Ectodermal cell (in vitro differentiated cells): ENCODE measurements around the gene CMTM4.
"Not testable (repeated sequence)": the region's sequence is repeated elsewhere in the genome, so short reads cannot be mapped to it uniquely, and the experiment has no call there.

Experiments
- H3K27ac ChIP-seq: 2 replicates; pipeline ENCODE4 v1.7.0; 2013; ENCODE audit warnings: mild to moderate bottlenecking, low read depth, low read length; ENCODE audit not compliant: insufficient read depth, poor library complexity, severe bottlenecking
- H3K27me3 ChIP-seq: 2 replicates; pipeline ENCODE4 v1.7.0; 2013; ENCODE audit warnings: mild to moderate bottlenecking, low read length; ENCODE audit not compliant: insufficient read depth, control insufficient read depth, poor library complexity, severe bottlenecking
- H3K36me3 ChIP-seq: one replicate; pipeline ENCODE4 v1.7.0; 2013; ENCODE audit warnings: low read length; ENCODE audit not compliant: control insufficient read depth, insufficient read depth
- H3K4me1 ChIP-seq: one replicate; pipeline ENCODE4 v1.7.0; 2013; ENCODE audit warnings: low read length; ENCODE audit not compliant: control insufficient read depth, insufficient read depth
- H3K4me3 ChIP-seq: 2 replicates; pipeline ENCODE4 v1.7.0; 2013; ENCODE audit warnings: low read depth, low read length, control low read depth; ENCODE audit not compliant: insufficient read depth
- H3K9me3 ChIP-seq: 2 replicates; pipeline ENCODE4 v1.7.0; 2013; ENCODE audit warnings: mild to moderate bottlenecking, low read length, moderate library complexity; ENCODE audit not compliant: control insufficient read depth
- WGBS, 2 experiments: methylation state at CpG; one replicate each; pipeline ENCODE4 v1.1.7; 2013; ENCODE audit warnings: missing lambda C conversion rate in 2 of 2; 5-methylcytosine and 5-hydroxymethylcytosine counted together

The CMTM4 gene

DNA sequence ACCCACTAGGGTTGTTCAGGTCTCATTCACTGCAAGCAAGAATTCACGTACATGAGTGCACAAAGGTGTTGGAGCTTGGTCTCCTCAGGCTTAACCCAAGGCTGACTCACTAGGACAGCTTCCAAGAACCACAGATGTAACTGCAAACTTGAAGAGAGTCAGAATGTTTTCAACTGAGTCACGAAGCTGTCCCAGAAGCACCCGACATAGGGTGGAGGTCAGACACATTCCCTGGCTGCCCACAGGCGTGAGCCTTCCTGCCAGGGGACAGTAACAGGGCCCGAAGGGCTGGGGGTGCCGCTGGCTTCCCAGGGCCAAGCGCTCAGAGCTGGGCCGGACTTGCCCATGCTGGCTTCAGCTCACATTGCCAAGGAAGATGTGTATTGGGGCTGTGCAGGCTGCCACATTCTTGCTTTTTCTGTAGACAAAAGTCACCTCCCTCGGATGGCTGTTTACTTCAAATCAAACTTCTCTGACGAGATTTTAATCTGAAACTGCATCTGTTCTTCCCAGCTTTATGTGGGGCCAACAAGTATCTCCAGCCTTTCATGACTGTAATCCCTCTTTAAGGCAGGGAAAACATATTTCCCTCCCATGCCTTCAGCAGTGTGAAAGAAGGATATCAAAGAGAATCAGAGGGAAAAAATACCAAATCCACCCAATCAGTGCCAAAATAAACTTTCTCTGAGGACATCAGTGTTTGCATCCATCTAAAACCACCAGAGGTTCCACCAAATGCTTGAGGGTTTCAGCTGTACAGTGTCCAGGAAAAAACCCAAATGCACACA lies 77.8 kb downstream of the CMTM4 start:
- H3K4me3 ChIP-seq = no peak overlapping the region
- peaks cover 20% of the 10 kb centered on the region for H3K4me1 ChIP-seq
- no peak overlapping the region for H3K27ac ChIP-seq
- WGBS, 2 experiments = 92 to 94% methylated on average over 10 of the region's 10 CpGs
- H3K27me3 ChIP-seq = no peaks in the 10 kb centered on the region
- H3K36me3 ChIP-seq = peaks cover 13% of the 10 kb centered on the region
- no peaks in the 10 kb centered on the region for H3K9me3 ChIP-seq

DNA sequence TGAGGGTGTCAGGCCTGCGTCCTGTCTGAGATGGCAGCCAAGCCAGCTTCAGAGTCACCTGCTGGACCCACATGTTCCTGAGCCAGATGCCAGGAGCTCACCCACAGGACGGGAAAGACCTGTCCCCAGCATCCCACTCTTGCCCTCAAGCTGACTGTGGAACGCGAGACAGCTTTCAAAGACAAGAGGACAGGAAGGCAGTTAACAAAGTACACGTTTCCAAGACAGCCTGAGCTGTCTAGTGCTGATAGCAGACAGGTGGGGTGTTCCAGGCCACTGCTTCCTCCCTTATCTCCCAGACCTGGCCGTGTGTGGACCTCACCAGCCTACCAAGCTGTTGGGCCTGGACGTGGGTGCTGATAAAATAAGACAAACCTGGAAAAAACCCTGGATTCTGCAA lies 78.8 kb downstream of the CMTM4 start:
- 90 to 92% methylated on average over 7 of the region's 7 CpGs for WGBS, 2 experiments
- Histone ChIP-seq H3K27me3 (no peaks in the 10 kb centered on the region), H3K27ac (no peak overlapping the region), H3K4me3 (no peak overlapping the region), H3K36me3 (peaks cover 24% of the 10 kb centered on the region), H3K4me1 (peaks cover 13% of the 10 kb centered on the region), H3K9me3 (no peaks in the 10 kb centered on the region)

DNA sequence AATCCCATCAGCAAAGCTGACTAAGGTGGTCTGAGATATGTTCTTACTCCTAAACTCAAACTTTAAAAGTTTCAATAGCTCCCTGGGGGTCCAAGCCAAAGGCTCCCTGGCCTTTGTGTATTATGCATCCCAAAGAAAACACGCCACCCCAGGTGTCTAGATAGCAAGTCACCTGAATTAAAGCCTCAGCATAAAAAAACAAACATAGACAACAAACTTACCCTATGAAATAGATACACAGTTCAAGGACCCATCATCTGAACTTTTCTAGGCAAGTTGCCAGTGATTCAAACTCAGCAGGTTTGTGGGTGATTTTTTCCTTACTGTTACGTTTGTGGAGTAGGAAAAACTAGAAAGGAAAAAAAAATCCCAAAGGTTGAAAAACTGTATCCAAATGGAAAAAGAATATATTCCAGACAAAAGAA lies 79.5 kb downstream of the CMTM4 start:
- Histone ChIP-seq H3K9me3 (no peaks in the 10 kb centered on the region), H3K27me3 (no peaks in the 10 kb centered on the region), H3K36me3 (peaks cover 29% of the 10 kb centered on the region), H3K4me1 (peaks cover 13% of the 10 kb centered on the region), H3K4me3 (no peak overlapping the region), H3K27ac (no peak overlapping the region)
- WGBS, 2 experiments = 85 to 87% methylated on average over 2 of the region's 2 CpGs

DNA sequence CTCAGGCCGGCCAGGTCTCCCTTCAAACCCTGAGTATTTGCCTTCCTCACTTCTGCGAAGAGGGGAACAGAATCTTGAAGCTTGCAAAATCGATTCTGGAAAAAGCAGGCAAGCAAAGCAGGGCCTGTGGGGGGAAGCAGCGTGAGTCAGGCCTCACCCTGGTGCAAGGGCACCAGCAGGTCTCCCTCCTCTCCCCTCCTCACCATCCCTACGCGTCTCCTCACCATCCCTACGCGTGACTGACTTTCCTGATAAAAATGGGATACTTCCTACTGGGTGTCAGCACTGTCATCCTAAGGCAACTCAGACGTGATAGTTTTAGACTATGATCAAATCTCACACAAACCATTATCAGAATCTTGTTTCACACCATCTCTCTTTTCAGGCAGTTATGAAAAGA lies 80.0 kb downstream of the CMTM4 start:
- no peaks in the 10 kb centered on the region for H3K9me3 ChIP-seq
- WGBS, 2 experiments = 46 to 48% methylated on average over 9 of the region's 9 CpGs
- H3K4me1 ChIP-seq = peaks cover 13% of the 10 kb centered on the region
- peaks cover 33% of the 10 kb centered on the region for H3K36me3 ChIP-seq
- H3K4me3 ChIP-seq = no peak overlapping the region
- H3K27me3 ChIP-seq = no peaks in the 10 kb centered on the region
- no peak overlapping the region for H3K27ac ChIP-seq

DNA sequence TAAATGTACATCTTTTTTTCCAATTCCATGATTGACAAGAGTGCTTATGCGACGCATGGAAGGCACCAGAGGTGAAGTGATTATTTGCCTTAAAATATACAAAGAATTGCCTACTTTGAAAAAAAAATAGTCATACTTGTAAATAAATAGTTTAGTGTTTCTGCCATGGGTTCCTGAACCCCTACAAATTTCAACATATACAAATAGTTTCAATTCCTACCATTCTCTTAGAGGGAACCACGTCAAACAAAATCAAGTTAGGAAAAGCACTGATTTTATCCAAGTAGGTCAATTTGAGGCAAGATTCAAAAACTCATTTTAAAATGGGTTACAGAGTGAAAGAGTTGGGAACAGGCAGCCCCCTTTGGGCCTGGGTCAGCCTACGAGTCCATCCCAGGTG lies 80.4 kb downstream of the CMTM4 start:
- Histone ChIP-seq H3K27ac (no peak overlapping the region), H3K9me3 (no peaks in the 10 kb centered on the region), H3K36me3 (peaks cover 34% of the 10 kb centered on the region), H3K4me1 (peaks cover 13% of the 10 kb centered on the region), H3K27me3 (no peaks in the 10 kb centered on the region), H3K4me3 (no peak overlapping the region)
- WGBS, 2 experiments = 78 to 84% methylated on average over 2 of the region's 4 CpGs

DNA sequence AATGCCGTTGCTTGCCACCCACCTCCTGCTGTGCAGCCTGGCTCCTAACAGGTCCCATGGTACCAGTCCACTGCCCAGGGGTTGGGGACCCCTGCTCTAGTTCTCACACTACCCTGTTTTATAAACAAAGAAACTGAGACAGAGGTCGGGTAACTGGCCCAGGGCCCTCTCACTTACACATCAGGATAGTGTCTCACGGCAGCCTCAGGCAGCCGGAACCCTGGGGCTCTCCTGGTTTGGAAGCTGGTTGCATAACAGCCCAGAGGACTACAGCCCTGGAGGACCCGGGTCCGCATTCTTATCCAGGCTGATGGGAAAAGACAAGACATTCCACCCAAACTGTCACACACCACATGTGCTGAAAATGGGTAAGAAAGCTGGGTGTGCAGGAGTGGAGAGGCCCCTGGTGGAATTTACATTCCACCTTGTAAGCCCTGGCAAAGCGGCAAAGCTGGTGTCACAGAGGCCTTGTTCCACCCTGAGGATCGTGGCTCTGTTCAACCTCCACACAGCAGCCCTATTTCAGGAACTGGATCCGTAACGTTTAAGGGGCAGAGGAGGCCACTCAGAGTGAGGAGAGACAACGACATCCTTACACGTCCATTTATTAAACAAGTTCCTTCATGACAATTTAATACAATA lies 82.3 kb downstream of the CMTM4 start:
- H3K27me3 ChIP-seq = no peaks in the 10 kb centered on the region
- no peak overlapping the region for H3K4me3 ChIP-seq
- peaks cover 52% of the 10 kb centered on the region for H3K36me3 ChIP-seq
- H3K9me3 ChIP-seq = no peaks in the 10 kb centered on the region
- WGBS, 2 experiments = 94 to 96% methylated on average over 12 of the region's 12 CpGs
- peaks cover 5% of the 10 kb centered on the region for H3K4me1 ChIP-seq
- no peak overlapping the region for H3K27ac ChIP-seq

DNA sequence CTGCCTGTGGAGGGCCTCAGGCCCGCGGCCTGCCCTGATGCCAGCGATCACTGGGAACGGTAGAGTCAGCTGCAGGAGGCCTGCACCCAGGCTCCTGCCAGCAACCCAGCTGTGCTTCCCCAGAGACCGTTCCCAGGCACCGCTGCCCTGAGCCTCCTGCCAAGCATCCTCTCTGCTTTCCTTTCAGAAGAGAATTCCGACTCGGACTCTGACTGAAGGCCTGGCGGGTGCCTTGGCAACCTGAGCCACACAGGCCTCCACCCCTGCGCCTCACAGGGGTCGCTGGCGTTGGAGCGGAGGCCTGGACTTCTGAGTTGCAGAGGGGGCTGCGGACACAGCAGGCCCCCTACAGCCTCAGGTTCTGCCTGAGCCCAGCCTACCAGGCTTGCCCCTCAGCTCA lies 84.1 kb downstream of the CMTM4 start:
- peaks cover 10% of the 10 kb centered on the region for H3K4me1 ChIP-seq
- WGBS, 2 experiments = 88 to 89% methylated on average over 14 of the region's 14 CpGs
- no peak overlapping the region for H3K4me3 ChIP-seq
- no peak overlapping the region for H3K27ac ChIP-seq
- H3K27me3 ChIP-seq = no peaks in the 10 kb centered on the region
- H3K36me3 ChIP-seq = peaks cover 52% of the 10 kb centered on the region
- no peaks in the 10 kb centered on the region for H3K9me3 ChIP-seq

DNA sequence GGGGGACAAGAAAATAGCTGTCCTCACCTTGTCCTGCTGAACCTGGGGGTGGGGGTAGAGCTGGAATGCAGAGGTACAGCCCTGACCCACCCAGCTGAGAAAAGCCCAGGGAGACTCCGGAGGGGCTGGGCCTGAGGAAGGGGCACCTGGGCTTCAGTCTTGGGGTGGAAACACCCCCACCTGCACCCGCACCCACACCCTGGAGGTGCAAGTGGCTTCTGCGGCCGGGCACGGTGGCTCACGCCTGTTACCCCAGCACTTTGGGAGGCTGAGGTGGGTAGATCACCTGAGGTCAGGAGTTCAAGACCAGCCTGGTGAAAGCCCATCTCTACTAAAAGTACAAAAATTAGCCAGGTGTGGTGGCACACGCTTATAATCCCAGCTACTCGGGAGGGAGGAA lies 84.6 kb downstream of the CMTM4 start:
- not testable (repeated sequence) for H3K27me3 ChIP-seq, H3K4me1 ChIP-seq, H3K9me3 ChIP-seq, H3K4me3 ChIP-seq, H3K27ac ChIP-seq
- 93 to 94% methylated on average over 8 of the region's 8 CpGs for WGBS, 2 experiments
- H3K36me3 ChIP-seq = peaks cover 52% of the 10 kb centered on the region

DNA sequence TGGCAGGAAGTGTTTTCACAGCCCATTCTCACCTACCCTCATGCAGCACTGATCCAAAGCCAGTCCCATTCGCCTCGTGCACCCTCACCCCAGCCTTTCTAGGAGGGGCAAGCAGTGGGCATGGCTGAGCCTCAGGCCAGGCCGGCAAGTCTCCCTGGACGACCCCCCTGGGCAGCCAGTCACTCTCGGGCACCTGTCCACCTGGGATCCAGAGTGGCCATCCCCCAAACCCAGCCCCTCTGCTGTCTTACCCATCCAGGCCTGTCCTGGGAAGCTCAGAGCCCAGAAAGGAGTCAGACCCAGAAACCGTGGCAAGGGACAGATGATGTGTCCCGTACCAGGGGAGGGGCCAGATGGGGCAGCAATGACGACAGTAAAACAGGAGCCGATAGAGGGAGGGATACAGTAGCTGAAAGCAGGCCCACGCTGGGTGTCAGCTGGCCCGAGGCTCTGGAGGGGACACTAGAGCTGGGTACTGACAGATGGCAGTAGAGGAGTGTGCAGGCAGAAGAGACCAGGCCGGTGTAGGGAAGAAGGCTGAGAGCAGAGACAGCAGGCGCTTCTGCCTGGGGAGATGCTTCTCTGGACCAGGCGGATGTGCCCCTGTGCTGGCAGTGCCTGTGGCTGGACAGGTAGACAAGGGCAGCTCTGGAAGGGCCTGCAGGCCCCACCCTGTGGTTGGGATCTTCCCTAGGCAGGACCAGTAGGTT lies 86.3 kb downstream of the CMTM4 start:
- H3K4me3 ChIP-seq = no peak overlapping the region
- peaks cover 9% of the 10 kb centered on the region for H3K4me1 ChIP-seq
- peaks cover 52% of the 10 kb centered on the region for H3K36me3 ChIP-seq
- no peaks in the 10 kb centered on the region for H3K27me3 ChIP-seq
- no peaks in the 10 kb centered on the region for H3K9me3 ChIP-seq
- H3K27ac ChIP-seq = no peak overlapping the region
- 93 to 94% methylated on average over 14 of the region's 14 CpGs for WGBS, 2 experiments

DNA sequence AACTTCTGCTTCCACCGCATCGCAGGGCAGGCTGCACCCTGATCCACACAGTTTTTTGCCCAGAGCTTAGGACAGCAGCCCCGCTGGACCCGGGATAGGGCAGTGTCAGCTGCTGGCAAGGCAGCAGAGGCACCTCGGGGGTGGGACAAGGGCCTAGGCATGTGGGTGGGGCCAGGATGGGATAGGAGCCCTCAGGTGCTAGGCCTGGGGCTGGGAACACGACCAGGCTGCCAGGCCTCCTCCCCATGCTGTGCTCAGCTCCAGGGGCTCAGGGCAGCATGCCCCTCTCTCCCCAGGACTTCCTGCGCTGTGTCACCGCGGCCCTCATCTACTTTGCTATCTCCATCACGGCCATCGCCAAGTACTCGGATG lies 87.4 kb downstream of the CMTM4 start:
- Histone ChIP-seq H3K4me1 (peaks cover 9% of the 10 kb centered on the region), H3K9me3 (no peaks in the 10 kb centered on the region), H3K27ac (no peak overlapping the region), H3K36me3 (peaks cover 44% of the 10 kb centered on the region), H3K4me3 (no peak overlapping the region), H3K27me3 (no peaks in the 10 kb centered on the region)
- 89% methylated on average over 12 of the region's 12 CpGs for WGBS, 2 experiments
